ENCODE data around the gene ZNF44.

The ZNF44 gene

GRCh38 chr19:12260861-12261260 is 33.8 kb downstream of the ZNF44 start:
- no peak for DNase-seq

DNA sequence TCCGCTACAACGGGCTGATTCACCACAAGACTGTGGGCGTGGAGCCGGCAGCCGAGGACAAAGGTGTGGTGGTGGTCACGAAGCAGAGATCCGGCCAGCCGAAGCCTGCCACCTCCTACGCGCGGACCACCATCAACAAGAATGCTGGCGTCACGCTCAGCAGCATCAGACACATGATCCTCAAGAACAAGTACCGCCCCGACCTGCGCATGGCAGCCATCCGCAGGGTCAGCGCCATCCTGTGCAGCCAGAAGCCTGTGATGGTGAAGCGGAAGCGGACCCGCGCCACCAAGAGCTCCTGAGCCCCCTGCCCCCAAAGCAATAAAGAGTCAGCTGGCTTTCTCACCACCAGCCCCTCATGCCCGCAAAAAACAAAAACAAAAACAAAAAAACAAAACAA is 34.4 kb downstream of the ZNF44 start:
- DNase-seq: no peak

GRCh38 chr19:12255372-12255771 is 39.3 kb downstream of the ZNF44 start:
- no peak for DNase-seq

GRCh38 chr19:12247644-12248222 is 47.0 kb downstream of the ZNF44 start:
- no peak for DNase-seq

DNA sequence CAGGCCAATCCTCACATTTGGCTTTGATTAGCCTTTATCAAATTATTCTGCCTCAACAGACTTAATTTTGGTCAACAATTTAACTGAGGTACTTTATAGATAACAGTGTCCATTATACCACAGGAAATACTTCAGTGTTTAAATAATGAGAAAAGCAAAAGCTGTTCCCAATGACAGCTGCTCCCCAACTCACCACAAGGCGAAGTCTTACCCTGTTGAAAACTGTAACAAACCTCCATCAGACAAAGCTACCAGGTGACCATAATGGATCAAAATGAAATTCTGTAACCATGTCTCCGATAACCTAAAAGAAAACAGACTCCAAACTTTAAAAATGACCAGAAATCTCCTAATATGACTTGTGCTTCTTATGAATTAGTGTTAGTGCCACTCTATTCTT is 50.3 kb downstream of the ZNF44 start:
- no peak for DNase-seq

DNA sequence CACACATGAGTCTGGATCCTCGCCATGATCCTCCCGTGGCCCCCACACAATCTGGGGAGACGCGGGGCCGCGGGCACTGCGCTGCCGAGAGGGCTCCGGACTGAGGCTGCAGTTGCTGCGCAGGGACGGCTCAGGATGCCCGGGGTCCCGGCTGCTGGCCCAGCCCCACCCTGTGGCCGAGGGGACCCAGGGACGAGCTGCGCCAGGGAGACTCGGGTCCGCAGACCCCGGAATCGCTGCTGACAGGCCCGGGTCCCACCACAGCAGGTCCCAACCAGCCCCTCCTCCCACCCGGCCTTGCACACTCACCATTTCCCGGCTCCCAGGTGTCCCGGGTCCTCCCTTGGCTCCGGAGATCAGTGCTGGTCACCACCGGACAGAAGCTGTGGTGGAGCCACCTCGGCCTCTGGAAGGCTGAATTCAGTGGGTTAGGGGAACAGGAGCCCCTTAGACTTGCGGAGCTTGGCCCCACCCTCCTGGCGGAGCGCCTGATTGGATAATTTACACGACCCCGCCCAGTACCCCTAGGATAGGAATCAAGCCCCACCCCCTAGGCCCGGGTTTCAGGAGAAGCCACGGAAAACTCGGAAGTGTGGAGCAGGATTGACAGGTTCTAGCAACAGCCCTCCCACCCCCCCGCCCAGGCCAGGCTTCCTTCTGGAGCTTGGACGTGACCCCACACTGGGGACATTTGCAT is 57.4 kb downstream of the ZNF44 start:
- DNase-seq: no peak

DNA sequence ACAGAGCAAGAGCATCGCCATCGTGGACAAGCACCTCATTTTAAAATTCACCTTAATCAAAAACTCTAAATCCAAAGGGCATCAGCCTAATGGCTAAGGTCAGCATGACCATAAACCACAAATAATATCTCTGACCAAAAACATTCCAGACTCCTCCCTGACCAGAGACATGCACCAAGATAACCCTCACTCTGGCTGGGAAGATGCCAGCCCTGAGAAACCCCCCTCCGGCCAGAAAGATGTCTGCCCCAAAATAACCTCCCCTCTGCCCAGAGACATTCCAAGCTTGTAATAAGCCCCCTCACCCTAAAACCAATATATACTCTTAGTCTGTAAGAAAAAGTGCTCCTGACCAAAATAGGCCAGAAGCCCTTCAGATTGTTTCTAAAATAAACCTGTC is 61.7 kb downstream of the ZNF44 start:
- no peak for DNase-seq

DNA sequence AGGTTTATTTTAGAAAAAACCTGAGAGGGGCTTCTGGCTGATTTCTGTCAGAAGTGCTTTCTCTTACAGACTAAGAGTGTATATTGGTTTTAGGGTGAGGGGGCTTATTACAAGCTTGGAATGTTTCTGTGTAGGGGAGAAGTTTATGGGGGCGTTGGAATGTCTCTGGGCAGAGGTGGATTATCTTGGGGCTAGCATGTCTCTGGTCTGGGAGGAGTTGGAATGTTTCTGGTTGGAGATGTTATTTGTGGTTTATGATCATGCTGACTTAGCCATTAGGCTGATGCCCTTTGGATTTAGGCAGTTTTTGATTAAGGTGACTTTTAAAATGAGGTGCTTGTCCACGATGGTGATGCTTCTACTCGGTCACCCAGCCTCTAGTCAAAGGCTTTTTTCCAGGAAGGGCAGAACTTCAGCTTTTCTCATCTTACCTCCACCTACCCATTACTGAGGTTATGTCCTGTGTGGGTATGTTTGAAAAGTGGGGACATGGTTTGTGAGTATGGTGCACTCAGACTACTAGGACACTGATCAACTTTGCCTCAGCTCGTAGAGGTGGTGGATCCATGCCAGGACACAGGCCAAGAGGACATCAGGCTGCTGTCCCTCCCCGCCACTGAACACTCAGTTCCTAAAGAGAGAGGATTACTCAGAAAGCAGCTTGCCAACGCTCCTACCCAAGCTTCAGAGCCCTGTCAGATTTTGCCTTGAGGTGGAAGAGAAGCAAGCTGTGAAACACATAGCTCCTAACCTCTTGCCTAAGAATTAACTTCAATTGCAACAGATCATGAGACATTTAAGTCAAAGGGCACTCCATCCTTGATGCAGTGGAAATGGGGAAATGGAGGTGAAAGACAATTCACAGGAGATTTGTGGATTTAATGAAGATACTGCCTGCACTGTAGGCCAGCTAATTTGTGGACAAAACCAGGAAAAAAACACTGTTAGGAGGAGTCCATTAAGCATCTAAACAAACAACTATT is 63.6 kb downstream of the ZNF44 start:
- no peak for DNase-seq

DNA sequence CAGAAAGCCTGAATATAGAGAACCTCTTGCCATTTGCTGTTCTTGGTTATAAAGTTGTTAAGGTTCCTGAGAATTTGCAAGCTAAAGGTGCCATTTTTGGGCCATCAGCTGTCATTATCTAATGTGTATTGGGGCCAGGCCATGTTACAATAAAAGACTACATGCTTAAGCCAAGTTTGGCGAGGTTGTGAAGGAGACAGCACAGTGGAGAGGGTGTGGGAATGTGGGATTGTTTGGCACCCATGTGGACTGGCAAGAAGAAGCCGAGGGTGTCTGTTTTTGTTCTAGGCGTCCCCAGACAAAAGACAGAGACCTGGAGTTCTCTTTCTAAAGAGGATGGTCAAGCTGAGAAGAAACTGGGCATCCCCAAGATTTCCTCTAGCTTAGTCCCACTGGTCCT is 64.7 kb downstream of the ZNF44 start:
- DNase-seq: no peak

- no peak for DNase-seq
Observed at GRCh38 chr19:12224676-12225075, 70.0 kb downstream of the ZNF44 start.

- no peak for DNase-seq
Observed at GRCh38 chr19:12222980-12223630, 71.6 kb downstream of the ZNF44 start.
